Myocyte (in vitro differentiated cells): ENCODE results near the gene TFB1M. TPM values are rescaled to one million over a fixed set of nuclear protein-coding genes. Genes with fewer than 3 reads are reported as not detected.

Experiments used
- DNase-seq: peaks from one replicate; pipeline ENCODE4 v3.0.0-alpha.2; 2012; ENCODE audit warnings: low read depth
- total RNA-seq: library from RNA; depleted of rRNA; stranded (reverse); fragments of >200 nt; gene quantifications from 2 replicates; pipeline ENCODE4 v1.2.3, GENCODE V29; 2014

The TFB1M gene
- total RNA-seq, 1 donor from 2014 or later, result 8.5 TPM

DNA sequence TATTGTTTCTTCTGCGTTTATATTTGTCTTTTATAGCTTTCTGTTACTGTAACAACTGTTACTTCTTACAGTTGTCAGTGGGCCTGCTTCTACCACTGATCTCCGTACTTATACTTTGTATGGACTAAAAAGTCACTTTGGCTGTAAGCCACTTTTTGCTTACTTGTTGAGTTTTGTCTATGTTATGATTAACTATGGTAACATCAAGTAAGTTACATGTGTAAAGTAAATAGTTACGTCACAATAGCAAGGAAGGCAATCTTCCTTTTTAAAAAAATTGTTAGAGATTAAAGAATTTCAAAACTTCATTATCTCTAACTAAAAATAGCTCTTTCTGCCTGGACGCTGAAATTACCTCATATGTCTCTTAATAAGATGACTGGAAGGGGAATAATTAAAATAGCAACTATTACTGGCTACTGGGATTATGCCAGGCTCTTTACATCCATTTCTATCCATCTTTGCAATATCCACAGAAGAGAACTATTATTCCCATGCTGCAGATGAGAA, 10.9 kb downstream of the TFB1M start:
- no peak for DNase-seq

DNA sequence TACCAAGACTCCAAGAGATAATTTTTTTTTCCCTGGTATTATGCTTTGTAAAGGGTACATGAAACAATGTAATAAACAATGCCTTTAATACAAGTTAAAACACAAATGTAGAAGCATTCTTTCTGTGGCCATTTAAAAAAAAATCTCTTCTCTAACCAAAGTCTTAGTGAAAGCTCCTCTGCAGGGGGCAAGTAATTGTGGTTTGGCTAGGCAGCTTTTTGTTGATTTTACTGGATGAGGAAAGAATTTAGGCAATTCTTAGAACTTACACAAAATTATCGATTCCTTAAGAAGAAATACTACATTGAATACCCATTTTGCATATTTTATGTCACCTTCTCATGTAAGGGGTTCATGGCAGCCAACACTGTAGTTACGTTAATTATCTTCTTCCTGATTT, 12.4 kb downstream of the TFB1M start:
- DNase-seq, result no peak

DNA sequence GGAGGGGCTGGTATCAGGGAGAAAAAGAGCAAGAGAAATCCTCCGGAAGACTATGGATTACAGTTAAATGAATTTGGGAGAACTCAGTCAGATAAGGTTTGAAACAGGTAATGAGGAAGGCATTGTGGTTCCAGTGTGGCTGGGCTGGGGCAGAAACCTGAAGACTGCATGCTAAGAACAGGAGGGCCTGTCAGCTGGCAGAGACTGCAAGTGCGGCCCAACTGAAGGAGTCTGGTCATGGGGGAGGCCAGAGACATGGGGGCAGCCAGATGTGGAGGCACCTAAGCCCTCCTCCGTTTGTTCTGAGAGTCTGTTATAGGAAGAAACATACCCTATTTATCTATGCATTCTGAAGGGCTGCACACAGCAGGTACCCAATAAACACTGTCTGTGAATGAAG, 16.6 kb downstream of the TFB1M start:
- no peak for DNase-seq

DNA sequence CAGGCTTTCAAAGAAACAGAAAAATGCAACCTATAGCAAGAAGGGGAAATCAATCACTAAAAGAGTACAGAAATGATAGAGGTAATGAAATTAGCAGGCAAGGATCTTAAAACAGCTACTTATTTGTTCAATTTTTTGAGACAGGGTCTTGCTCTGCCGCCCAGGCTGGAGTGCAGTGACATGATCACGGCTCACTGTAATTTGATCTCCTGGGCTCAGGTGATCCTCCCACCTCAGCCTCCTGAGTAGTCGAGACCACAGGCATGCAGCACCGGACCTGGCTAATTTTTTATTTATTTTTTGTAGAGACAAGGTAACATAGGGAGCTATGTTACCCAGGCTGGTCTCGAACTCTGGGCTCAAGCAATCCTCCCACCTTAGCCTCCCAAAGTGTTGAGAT, 21.6 kb downstream of the TFB1M start:
- no peak for DNase-seq

DNA sequence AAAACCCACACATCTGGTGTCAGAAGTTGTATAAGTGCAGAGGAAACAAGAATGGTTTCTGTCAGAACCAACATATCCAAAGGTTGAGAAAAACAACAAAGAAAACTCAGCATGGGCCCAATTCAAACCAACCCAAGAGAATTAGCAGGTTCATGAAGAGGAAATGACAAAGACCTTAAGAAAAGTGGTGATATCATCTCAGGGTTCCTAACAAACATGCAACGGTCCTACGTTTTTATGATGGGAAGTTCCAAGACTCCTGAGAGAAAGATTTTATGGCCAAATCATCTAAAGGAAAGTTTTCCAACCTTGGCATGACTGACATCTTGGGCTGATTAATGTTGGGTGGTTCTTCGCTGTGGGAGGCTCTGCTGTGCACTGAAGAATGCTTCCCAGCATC, 23.0 kb downstream of the TFB1M start:
- DNase-seq, result no peak

DNA sequence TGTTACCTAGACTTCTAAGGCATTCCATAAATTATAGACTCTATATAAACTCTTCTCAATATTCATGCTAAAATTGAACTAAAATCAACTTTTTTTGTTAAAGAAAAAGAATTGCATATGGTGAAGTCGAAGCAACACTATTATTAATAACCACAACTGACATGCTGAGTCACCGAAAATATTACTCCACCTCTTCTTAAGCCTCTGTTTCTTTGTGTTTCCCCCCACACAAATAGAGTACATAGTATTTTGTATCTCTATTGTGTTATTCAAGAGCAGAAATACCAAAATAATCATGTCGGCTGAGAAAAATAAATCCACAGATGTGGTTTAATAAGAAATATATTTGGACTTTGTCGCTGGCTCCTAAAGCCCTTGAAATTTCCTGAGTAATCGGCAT, 23.8 kb downstream of the TFB1M start:
- DNase-seq, result no peak

DNA sequence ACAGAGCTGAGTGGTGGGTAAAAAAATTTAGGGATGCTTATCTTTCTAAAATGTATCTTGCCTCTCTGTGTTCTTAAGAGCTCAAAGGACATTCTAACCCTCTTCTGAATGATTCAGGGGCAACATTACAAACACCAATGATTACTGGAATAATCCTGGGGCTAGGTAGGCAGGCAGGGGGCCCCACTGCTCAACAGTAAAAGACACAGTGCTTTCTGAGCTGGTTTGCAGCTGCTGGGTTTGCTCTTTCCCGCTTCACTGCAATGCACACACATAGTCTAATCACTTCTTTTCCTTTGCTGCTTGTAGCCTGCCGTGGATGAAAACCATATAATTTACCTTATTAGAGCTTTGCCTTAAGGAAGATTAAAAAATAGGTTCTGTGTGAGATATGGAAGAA, 26.5 kb downstream of the TFB1M start:
- DNase-seq, result no peak

DNA sequence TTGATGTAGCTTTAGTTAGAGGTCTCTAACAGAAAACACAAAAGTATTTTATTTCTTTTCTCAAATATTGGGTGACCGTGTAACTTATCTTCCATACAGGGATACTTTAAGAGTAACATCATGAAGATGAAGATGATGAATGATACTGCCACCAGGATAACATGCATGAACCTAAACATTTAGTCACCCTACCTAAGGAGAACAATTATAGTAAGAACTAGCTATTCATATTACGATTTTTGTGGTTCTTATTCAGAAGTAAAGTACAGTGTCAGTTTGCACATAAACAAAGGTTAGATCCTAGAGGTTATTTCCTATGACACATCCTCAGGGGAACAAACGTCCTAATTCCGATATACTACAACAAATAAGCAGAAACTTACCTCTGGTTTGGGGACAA, 29.5 kb downstream of the TFB1M start:
- DNase-seq, result no peak

DNA sequence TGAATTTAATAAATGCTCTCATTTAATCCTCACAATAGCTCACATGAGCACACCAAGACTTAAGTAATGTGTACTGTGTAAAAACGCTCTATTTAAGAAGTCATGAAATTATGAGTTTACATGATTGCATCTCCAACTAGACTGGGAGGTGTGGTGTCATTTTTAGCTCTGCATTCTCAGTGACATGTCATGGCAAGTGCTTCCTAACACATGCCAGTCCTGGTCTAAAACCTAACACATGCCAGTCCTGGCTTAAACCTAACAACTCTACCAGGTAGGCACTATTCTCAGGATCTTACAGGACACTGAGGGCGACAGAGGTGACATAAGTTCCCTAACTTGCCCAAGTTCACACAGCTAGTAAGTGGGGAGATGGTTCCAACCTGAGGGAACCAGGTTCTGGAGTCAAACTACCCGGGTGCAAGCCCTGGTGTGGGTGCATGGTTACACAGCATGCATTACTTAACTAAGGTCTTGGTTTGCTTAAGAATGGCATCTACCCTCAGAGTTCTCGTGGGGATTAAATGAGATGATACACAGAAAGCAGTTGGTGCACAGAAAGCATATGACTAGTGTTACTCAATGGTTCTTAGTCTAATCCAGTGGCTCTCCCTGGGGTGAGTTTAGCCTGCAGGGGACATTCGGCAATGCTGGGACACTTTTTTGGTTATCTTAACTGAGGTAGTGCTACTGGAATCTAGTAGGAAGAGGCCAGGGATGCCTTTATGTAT, 35.8 kb downstream of the TFB1M start:
- DNase-seq, result no peak

DNA sequence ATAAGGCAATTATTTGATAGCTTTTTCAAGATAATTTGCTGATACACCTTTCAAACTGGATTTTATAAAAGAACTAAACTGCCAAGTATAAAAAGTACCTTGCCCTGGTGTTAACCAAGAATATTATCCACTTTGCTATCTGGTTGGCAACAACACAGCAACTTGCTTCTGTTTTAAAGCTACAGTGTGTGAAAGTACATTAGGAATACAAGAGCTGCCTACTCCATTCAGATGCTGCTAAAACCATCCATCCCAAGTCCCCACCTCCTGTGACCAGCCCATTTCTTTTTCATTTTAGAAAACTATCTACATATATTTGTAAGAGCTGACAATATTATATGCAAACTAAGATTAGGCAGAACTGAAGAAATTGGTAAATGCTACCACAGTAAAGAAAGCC, 37.6 kb downstream of the TFB1M start:
- no peak for DNase-seq

DNA sequence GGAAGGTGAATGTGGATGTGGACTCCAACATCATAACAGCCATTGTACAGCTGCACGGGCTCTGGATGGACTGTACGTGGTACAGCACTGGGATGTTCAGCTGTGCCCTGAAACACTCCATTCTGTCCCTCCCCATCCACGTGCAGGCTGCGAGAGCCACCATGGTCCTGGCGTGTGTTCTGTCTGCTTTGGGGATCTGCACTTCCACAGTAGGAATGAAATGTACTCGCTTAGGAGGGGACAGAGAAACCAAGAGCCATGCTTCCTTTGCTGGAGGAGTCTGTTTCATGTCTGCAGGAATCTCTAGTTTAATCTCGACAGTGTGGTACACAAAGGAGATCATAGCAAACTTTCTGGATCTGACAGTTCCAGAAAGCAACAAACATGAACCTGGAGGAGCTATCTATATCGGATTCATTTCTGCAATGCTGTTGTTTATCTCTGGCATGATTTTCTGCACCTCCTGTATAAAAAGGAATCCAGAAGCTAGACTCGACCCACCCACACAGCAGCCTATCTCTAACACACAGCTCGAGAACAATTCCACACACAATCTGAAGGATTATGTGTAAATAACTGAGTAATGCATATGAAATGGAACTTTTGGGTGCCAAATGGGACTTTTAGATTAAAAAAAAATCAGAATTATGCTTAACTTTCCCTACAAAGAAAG, 38.3 kb downstream of the TFB1M start:
- no peak for DNase-seq

DNA sequence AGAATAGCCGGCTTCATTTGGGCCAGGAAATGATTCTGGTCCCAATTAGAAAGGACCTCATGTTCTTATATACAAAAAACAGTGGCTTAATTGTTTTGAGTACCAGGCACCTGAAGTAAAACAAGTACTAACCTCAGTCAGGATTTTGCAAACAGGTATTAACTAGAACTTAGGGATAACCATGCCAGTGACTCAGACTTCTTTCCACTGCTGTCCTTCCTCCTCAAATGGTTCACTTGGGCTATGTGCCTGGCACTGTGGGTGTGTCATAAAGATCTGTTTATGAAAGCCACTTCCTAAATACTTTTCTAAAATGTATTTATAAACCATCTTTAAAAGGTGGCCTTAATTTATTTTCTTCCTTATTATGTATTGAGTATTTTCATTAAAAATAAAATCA, 39.8 kb downstream of the TFB1M start:
- DNase-seq, result no peak

DNA sequence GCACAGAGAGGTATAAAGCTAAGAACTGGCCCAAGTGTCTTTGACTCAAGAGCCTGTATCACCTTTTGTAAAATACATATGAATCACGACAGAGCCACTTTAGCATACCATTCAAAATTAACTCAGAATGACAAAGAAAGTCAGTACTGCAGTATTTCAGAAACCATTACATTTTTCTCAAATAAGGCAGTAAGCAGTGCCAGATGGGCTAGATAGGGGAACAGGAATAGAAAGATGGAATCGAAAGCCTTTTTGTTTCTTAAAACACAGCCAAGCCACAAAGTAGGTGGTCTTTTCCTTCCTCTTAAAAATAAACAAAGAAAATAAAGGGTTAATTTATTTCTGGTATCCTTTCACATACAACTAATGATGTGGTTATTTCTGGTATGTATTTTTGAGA, 40.2 kb downstream of the TFB1M start:
- no peak for DNase-seq

DNA sequence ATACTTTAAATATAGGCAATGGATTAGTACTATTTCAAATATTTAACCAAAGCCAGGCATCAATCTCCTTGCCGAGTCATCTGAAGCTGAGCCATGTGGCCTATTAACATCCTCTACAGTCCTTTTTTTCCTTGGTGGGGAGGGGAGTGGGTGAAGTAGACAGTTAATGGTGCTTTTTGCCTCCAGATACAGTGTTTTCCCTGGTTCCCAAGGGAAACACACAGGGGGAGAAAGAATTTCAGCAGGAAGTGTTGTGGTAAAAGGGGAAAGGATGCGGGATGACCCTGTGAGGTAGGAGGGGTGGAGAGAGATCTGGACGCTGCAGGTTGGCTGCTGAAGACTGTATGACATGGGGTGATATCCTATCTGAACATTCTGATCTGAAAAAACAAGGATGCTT, 40.9 kb downstream of the TFB1M start:
- DNase-seq, result peak; percentile 50

DNA sequence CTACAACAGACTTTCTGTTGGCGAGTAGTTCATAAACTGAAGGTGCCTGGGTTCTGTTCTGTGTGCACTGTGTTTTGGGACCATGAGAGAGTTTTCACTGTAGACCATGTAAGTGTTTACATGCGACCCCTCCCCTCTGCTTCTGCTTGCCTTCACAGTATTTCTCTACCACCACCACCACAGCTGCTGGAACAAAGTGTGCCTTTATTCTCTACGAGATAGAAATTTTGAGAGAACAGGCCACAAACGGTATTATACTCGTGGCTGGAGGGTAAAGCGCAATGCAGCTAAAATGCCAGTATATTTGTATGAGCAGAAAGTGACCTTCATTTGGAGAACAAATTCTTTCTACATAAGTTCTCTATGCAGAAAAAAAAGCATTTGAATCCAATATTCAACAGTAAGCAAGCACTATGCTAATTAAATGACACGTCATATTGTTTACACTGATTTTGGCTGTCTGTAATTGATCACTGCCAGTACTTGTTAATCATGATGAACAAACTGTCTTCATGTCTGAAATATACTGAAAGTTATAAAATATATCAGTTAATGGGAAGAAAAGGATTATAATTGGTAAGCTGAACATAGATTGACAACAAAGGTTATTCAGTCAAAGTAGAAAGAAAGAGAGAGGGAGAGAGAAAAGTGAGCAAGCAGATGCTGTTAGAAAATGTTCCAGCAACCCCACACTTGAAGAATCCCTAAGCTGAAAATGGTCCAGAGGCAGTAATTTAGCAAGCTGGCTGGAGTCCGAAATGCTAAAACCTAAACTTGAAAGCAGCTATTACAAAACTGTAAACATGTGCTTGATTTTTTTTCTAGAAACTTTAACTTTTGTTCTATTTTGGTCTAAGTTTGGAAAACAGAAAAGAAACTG, 41.7 kb downstream of the TFB1M start:
- DNase-seq, result no peak

DNA sequence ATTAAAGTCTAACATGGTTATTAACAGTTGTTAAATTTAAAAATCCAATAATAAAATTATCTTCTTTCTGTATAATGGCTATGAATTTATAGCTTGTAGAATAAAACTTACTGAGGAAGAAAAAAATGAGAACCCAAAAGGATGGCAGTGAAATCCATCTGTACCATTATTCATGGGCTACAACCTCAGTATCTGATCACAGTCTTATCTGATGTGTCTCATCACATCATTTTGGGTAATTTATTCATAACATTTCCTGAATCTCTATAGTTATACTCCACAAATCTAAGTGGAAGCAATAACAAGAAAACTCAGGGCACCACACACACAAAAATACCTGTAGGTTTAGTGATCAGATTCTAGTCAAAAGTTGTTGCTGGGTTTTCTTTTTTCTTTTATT, 43.1 kb downstream of the TFB1M start:
- no peak for DNase-seq

DNA sequence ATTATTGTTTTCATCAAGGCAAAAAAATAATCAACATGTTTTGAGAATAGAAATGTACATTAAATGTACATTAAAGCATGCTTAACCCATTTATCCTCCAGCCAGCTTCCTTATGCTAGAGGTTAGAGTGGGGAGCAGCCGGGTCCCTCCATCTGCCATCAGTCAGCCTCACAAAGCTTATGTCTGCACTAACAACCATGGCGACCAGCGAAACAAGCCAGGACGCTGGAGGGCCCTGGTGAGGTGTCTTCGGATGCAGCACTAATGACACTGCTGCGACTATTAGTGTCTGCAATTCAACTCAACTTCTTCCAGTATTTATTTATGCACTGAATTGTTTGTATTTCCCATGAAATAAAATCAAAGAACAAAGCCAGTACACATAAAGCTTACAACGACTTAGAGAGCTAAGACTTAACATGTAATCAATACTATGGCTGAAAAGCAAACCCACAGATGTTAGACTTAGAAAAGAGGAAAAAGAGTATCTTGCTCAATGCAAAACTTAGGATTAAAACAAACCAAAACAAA, 43.7 kb downstream of the TFB1M start:
- DNase-seq, result no peak

DNA sequence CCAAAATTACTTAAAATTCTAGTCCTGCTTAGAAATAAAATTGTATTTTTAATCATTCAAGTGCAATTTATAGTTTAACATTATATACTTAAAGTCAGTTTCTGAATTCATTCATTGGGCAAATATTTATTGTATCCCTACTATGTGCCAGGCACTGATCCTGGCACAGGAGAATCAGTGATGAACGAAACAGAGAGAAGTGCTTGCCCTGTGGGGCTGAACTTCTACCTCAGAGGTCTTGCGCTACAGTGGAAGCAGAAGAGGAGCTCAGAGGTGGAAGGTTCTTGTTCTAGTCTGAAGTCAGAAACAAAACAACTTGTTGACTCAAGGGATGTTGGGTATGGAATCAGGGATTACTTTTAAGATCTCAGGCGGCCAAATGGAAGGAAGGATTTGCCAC, 44.5 kb downstream of the TFB1M start:
- DNase-seq, result no peak

DNA sequence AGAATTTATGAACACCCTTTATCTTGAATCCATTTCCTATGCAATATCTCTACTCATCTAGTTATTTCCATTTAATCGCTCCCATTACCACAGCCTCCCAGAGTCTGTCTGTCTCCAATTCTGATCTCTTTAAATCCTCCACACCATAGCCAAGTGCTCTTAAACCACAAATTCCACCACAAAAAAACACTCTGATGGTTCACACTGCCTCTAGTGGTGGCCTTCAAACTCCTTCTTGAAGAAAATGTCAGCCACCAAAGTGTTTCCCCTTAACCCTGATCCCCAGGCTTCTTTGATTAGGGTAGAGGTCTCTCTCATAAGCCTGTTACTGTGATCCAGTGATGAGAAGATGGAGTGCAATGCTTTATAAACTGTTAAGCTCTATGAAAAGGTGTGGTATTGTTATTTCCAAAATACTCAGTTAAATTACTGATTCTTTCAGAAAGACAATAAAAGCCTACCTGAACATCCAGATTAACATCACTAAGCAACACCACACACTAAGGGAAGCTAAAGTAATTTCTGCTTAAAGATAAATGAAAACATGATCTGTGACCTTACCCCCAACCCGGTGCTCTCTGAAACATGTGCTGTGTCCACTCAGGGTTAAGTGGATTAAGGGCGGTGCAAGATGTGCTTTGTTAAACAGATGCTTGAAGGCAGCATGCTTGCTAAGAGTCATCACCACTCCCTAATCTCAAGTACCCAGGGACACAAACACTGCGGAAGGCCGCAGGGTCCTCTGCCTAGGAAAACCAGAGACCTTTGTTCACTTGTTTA, 46.0 kb downstream of the TFB1M start:
- DNase-seq, result peak; percentile 75

DNA sequence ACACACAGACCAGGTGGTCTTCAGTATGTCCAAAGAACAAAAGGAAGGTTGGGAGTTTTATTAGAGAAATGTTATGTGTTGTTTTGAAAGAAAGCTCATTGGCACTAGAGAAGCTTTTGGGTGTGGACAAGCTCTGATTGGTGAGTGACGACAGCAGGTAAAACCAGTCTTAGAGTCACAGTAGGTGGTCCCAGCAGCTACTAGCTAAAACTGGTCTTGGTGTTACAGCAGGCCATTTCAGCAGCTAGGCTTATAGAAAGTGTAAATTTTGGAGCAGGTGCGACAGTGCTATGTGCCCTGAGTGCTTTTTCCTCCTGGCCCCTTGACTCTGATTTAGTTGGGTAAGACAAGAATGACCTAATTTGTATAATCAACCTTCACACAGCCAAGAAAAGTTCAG, 46.9 kb downstream of the TFB1M start:
- DNase-seq, result no peak
